ENCODE measurements around the gene SELE.
"Not testable (repeated sequence)": the region's sequence is repeated elsewhere in the genome, so short reads cannot be mapped to it uniquely, and the experiment has no call there.

SELE gene

DNA sequence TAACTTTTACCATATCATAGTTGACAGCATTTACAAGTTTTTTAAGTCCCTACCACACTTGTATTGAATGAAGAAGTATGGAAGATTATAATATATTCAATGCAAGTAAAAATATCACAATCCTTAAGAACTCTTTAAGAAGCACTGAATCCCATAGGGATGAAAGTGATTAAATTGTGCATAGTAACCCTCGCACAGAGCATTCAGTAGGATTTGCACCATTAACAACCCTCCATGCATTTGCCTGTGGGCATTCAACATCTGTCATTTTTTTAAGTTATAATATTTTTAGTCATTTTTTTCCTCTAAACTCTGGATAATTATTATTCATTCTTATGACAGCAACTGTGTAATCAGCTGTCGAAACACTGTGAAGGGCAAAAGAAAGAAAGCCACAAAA, 10.1 kb downstream of the SELE start:
- no peak for DNase-seq

DNA sequence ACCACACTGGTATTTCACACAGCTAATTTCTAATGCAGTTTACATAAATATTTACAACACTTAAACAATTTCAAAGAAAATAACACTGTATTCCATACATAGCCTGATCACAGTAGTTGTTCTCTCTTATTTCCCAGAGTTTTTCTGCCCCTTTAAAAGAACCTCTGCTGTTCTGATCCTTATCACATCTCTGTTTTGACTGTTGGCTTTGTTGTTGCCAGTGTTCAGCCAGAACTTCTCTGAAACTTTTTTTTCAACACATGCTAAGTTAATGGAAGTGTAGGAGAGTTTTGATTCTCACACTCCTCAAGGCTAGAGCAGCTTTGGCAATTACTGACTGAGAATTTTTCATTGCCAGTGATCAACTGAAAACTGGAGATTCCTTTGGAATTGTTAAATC, 11.1 kb downstream of the SELE start:
- no peak for DNase-seq

DNA sequence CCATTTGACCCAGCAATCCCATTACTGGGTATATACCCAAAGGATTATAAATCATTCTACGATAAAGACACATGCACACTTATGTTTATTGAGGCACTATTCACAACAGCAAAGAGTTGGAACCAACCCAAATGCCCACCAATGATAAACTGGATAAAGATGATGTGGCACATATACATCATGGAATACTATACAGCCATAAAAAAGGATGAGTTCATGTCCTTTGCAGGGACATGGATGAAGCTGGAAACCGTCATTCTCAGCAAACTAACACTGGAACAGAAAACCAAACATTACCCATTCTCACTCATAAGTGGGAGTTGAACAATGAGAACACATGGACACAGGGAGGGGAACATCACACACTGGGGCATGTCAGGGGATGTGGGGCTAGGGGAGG, 18.8 kb downstream of the SELE start:
- not testable (repeated sequence) for DNase-seq

DNA sequence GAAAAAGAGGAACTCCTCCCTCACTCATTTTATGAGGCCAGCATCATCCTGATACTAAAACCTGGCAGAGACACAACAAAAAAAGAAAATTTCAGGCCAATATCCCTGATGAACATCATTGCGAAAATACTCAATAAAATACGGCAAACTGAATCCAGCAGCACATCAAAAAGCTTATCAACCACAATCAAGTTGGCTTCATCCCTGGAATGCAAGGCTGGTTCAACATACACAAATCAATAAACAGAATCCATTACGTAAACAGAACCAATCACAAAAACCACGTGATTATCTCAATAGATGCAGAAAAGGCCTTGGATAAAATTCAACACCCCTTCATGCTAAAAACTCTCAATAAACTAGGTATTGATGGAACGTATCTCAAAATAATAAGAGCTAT, 20.8 kb downstream of the SELE start:
- DNase-seq: not testable (repeated sequence)

DNA sequence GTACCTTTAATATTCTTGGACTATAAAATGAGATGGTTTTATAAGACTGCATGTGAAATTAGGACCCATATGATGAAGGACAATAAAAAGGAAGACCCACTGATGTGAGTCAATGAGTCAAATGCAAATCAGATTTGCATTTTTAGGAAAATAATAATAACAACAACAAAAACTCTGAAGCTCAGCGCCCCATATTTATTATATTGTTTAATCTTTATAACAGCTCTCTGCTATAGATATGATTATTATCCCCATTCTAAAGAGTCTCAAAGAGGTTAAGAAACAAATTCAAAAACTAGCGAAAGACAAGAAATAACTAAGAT, 21.6 kb downstream of the SELE start:
- DNase-seq: no peak

DNA sequence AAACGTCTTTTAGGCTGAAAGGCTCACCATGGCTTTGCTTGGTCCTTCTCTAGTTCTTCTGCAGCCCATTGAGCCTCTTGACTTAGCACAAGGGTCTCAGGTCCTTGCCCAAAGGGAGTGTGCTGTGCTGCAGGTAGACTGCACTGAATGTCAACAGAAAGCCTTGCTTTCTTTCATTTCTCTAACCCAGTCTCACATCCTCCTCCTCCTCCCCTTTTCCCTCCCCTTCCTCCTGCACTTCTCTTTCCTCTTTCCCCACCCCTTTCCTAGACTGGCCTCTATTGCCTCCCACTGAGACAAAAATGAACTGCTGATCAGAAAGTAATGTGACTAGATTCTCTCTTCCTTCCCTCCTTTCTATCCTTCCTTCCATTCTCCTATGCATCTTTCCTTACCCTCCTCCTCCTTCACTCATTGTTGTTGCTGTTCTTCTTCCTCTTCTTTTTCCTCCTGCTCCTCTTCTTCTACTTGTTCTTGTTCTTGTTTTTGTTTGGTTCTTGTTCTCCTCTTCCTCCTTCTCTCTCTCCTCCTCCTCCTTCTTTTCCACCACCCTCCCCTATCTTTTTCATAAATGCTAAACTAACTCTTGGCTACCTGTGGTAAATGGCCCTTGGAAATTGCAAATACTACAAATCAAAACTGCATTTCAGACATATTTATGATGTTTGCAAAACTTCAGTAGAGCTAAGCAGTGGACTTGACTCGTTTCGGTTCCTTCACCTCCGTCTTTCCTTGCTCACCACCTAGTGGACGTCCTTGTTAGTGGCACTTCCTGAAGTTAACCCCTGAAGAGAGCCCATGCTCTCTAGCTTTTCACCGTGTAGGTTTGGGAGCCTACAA, 22.2 kb downstream of the SELE start, which contains the start of gene SELL:
SELL (minus strand) TSS at position 152 of the 840 bp plus-strand sequence; CDS start at position 30, 122 bp downstream.
- DNase-seq: peak; percentile 44

DNA sequence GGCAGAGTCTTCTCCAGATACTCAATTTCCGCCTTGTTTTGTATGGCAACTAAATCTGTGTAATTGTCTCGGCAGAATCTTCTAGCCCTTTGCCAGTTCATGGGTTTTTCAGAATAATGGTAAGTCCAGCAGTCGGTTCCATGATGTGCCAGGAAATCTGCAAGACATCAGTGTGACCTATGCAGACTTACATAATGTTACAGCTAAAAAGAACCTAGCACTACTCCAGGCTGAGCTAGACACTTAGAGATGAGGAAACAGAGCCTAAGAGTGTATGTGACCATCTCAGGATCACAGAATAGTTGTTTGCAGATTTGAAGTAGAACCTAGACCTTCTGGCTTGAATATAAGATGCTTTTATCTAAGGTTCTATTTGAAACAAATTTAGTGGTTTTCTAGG, 25.2 kb downstream of the SELE start:
- DNase-seq: no peak

DNA sequence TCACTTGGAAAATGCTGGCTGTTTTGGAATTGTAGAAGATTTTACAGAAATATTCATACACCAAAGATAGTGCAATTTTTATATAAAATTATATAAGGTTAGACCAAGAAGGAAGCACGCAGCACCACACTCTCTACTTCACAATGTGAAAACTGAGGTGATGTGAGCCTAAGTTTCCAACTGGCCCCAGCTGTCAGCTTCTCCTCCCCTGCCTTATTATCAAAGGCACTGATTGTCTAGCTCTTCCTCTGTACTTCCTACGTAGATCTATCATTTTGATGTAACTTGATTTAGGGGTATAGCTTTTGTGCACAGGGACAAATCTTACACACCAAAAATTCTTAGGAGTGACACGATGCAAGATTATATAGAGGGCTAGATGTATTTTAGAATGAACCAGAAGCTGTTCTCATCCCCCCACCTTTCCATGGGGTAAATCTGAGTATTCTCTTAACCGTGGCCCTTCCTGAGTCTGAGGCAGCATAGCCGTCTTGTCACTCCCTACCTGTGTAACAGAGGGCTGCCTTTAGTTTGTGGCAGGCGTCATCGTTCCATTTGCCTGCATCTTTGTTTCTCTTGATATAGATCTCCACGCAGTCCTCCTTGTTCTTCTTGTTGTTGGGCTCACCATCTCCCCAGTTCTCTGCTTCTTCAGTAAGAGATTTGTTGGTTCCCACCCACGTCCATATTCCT, 25.8 kb downstream of the SELE start:
- no peak for DNase-seq

DNA sequence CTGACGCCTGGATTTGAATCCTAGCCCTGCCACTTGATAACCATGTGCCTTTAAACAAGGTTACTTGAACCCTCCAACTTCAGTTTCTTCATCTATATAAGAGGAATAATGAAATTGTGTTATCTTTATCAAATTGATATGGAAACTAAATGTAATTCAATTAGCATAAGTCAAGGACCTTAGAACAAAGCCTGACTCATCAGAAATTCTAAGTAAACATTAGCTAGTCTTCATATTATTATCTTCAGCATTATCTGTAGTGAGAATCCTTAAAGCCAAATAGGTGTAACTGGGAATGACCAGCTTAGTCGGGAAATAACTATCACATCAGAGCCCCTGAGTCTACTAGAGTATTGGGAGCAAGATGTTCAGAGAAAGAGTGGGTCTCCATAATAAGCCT, 29.1 kb downstream of the SELE start:
- no peak for DNase-seq

DNA sequence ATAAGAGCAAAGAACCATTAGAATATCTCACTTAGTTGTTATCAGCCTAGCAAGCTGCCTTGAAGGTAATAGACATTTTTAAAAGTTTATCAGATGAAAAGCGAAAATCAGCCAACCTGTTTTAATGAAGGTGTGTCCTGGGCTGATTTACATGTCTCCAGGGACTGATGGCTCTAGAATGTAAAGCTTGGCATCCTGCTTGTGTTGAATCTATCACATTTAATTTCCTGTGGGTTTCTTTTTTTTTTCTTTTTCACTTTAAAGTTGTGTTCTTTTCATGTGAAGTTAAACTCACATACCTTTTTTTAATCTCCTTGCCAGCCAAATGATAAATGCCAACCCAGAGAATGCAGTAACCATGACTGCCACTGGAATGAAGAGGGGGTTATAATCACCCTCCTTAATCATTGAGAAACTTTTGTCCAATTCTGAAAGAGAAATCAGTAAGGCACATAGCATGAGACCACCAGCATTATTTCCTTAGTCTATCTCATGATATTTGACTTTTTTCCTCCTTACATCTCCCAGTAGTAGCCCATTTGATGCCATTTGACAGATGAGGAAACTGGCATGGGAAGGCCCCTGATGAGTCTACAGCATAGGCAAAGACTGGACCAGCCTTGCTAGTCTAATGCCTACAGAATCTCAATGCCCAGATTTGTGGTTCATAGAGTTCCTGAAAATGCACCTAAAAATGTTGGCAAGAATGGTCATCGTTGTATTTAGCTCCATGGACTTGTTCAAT, 32.4 kb downstream of the SELE start:
- DNase-seq: no peak

DNA sequence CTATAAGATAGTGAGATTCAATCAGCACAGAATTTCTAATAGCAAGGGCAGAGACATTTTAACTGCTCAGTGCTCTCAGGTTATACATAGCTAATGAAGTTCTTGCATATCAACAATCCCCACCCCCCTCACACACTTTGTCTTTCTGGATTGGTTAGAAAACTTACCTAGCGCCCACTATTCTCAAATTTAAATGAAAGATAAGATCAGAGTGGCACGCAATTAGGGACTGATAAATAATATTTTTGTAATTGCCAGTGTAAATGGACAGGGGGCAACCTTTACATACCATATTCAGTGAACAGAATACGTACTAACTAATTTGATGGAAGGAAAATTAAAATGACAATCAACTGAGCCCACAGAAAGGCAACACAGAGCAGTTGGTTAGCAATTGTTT, 34.2 kb downstream of the SELE start:
- no peak for DNase-seq

DNA sequence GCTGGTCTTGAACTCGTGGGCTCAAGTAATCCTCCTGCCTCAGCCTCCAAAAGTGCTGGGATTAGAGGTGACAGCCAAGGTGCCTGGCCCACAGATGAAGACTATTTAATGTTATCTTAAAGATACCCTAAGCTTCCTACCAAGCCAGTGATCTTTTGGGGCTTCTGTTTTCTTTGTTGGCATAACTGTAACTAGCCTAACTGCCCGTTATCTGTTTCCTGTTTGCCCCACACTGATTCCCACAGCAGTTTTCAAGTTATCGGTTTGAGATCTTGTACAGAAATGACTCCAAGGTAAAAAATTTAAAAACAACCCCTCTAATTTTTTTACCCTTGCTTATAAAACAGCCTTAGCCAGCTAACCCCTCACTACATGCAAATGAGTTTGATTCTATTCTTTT, 34.9 kb downstream of the SELE start:
- peak; percentile 69 for DNase-seq

DNA sequence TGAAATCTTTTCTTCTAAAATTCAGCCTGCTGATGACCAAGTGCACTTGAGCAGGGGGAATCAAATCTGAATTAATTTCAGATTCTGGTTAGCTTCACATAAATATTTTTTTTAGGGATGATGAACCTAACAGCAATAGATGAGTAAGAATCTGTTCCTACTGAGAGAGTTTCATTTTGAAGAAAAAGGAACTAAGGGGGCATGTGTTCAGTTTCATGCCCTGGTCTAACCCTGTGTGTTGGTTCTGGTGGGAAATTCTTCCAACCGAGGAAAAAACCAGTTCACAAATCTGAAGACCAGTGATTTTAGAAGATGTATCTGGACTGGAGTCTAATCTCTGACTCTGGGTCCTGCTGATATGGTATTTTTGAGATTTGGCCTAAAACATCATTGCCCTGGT, 36.1 kb downstream of the SELE start:
- DNase-seq: no peak

DNA sequence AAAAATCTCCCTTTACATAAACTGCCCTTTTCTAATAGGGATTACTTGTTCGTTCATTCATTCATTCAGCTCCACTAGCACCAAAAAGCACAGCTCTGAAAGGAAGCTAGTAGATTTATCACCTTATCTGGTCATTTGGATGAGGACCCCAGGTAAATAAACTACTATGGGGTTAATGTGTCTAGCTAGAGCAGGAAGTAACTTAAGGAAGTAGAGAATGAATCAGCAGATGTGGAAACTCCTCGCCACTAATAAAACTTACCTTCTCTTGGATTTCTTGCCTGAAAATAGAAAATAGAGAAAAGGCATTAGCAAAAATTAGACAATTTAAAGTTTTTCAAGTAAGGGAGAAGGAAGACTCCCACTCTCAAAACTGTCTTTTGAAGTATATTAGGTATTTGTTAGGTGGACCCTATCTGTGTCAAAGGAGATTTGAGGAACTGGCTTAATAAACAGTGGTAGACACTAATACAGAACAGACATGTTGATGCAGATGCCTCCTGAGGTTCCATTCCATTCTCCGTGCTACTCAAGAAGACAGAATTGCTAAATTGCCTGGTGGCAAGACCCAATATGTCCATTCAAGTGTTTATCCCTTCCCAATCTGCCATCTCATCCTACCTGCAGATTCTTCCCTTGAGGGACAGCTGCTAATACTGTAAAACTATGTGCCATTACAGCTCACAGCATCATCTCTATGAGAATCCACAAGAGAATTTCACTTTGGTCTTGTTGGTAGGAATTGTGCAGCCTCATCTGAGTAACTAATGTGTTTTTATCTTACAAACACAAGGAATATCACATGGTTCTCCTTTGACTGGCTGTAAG, 37.4 kb downstream of the SELE start:
- DNase-seq: peak; percentile 42

DNA sequence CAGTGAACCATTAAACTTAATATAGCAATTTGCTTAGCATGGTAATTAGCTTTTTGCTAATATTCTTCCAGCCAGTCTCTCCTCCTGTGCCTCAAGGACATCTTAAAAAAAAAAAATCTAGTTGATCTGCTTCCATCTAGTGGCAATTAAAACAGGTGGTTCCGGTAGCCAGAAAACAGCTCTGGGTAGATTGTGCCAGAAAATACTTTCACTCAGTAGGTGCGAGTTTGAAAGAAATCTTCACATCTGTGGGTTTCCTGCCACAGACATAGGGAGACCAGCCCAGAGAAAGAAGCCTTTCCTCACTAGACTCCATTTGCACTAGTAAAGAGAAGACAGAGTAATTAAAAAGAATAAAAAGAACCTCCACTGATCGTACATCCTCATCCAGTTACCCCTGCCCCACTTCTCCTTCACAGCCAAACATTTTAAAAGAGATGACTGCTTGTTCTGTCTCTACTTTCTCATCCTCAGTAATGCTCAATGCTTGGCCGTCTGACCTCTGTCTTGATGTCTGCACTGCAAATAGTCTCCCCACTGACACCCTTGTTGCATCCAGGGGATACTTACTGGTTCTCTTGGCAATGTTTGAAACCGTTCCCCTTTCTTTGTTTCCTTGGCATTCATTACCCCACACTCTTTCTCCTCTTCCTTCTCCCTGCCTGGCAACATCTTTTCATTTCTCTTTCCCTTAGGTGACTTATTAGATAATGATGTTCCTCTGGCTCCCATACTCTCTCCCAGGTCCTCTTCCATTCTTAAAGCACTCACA, 39.4 kb downstream of the SELE start:
- peak; percentile 63 for DNase-seq

DNA sequence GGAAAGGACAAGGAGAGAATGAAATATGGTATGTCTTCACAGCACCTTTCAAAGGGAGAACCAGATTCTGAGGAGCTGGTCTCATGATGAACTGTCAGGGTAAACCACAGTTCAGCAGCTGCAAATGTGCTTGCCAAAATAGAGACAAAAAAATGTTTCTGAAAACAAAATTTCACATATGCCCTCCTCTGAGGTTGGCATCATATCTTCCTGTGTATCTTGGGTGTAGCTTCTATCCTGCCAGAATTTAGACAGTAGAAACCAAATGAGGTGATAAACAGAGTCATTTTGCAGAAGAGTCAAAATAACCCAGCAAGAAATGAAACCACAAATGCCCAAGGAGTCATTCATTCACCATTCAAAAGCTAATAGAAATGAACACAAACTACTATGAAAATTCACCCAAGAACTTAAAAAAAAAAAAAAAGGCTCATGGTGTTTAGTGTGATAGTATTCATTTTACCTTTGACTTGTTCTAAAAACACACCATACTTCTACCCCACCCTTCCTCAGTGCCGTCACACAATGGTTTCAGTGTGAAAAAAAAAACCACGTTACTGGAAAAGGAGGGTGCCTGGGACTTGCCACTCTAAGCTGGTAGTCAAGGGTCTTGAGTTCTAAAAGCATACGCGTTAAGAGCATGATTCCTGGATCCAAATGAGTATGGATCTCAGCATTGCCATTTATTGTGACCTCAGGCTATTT, 41.0 kb downstream of the SELE start:
- no peak for DNase-seq

DNA sequence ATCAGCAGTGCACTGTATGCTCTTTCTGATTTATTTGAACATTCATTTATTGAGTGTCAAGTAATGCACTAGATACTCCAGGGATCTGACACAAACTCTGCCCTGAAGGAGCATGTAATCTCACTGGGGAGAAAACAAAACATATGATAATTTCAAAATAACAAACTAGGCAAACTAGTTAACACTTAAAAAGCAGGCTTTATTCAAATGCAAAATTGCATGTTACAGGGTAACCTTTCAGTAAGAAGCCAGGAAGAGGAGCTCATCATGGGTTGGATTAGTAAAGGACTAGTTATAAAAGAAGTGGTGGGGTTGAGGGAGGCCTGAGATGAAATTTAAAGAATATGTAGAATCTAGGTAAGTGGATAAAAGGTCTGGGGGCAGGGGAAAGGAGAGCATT, 43.4 kb downstream of the SELE start:
- DNase-seq: no peak

DNA sequence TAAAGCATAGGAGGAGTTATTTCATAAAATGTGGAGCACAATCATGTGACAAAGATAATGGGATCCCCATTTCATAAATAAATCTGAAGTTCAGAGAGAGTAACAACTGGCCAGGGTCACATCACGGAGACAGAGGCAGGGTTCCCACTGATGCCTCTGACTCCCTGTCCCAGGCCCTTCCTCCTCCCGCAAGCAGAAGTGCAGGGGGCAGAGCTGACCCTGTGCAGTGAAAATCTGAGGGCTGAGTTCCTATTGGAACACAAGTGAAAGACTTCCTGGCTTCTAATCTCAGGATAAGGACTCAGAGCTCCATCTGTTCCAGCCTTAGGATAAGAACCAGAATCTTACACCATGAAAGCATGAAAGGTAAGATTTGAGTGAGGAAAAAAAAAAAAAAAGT, 44.5 kb downstream of the SELE start:
- DNase-seq: no peak

DNA sequence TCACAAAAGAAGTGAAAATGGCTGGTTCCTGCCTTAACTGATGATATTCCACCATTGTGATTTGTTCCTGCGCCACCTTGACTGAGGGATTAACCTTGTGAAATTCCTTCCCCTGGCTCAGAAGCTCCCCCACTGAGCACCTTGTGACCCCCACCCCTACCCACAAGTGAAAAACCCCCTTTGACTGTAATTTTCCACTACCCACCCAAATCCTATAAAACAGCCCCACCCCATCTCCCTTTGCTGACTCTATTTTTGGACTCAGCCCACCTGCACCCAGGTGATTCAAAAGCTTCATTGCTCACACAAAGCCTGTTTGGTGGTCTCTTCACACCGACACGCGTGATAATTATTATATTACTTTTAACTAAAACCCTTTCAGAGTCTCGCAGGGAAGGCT, 45.5 kb downstream of the SELE start:
- not testable (repeated sequence) for DNase-seq

DNA sequence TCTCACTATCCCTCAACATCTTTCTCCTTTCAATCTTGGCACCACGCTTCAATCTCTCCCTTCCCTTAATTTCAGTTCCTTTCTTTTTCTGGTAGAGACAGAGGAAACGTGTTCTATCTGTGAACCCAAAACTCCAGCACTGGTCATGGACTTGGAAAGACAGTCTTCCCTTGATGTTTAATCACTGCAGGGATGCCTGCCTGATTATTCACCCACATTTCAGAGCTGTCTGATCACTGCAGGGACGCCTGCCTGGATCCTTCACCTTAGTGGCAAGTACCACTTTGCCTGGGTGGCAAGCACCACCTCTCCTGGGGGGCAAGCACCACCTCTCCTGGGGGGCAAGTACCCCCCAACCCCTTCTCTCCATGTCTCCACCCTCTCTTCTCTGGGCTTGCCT, 50.2 kb downstream of the SELE start:
- no peak for DNase-seq

DNA sequence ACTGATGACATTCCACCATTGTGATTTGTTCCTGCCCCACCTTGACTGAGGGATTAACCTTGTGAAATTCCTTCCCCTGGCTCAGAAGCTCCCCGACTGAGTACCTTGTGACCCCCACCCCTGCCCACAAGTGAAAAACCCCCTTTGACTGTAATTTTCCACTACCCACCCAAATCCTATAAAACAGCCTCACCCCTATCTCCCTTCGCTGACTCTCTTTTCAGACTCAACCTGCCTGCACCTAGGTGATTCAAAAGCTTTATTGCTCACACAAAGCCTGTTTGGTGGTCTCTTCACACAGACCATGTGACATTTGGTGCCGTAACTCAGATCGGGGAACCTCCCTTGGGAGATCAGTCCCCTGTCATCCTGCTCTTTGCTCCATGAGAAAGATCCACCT, 50.7 kb downstream of the SELE start:
- not testable (repeated sequence) for DNase-seq

DNA sequence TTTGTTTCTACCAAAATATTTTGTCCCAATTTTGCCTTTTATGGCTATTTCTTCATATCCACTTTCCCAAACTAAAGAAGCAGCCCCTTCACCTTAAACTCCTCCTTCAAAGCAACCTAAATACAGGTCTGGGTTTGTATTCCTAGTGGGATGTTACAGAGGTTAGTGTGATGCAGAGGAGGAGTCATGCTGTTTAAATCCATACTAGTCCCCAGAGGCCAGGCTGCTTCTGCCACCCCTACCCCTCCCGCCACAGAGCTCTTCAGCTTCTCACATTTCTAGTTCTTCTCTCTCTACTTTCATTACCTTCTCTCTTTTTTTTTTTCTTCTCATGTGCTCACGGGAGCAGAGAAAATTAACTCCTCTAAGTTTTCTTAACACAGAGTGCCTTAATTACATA, 51.8 kb downstream of the SELE start:
- DNase-seq: no peak

Data from GF-D8 (cell line).